Limb (tissue), 2 donors: ENCODE results near the gene FAM171A1.
A peak's percentile ranks its signal among the peaks of the same experiment; 100 is the strongest.

Experiments
- DNase-seq, 2 donors: peaks; one replicate each; pipeline ENCODE4 v3.0.0-alpha.2; 2016; ENCODE audit errors: extremely low spot score in 2 of 2

Gene FAM171A1

GRCh38 chr10:15374156-15374555 lies 3.1 kb upstream of the FAM171A1 start:
- DNase-seq, result no peak

GRCh38 chr10:15373199-15373598 lies 2.1 kb upstream of the FAM171A1 start:
- no peak for DNase-seq

GRCh38 chr10:15370212-15370855 lies 755 bp downstream of the FAM171A1 start:
- DNase-seq, result peak in 1 of 2 donors; percentile 70

GRCh38 chr10:15369256-15370211 lies 1.6 kb downstream of the FAM171A1 start:
- DNase-seq, result peak in 1 of 2 donors; percentile 65

- no peak for DNase-seq
These were observed 2.8 kb downstream of the FAM171A1 start for GRCh38 chr10:15368101-15368855.

- DNase-seq, result no peak
These were observed 3.6 kb downstream of the FAM171A1 start for GRCh38 chr10:15367296-15368085.

- no peak for DNase-seq
These were observed 5.4 kb downstream of the FAM171A1 start for GRCh38 chr10:15365692-15366091.

- no peak for DNase-seq
These were observed 7.1 kb downstream of the FAM171A1 start for GRCh38 chr10:15364001-15364400.

- DNase-seq, result no peak
These were observed 8.1 kb downstream of the FAM171A1 start for GRCh38 chr10:15363031-15363430.

- DNase-seq, result no peak
These were observed 10.0 kb downstream of the FAM171A1 start for GRCh38 chr10:15361131-15361530.

GRCh38 chr10:15360566-15360965 lies 10.5 kb downstream of the FAM171A1 start:
- no peak for DNase-seq

- no peak for DNase-seq
These were observed 17.5 kb downstream of the FAM171A1 start for GRCh38 chr10:15353471-15354017.

- DNase-seq, result no peak
These were observed 18.3 kb downstream of the FAM171A1 start for GRCh38 chr10:15352836-15353235.

GRCh38 chr10:15352201-15352600 lies 18.9 kb downstream of the FAM171A1 start:
- no peak for DNase-seq

- DNase-seq, result no peak
These were observed 19.8 kb downstream of the FAM171A1 start for GRCh38 chr10:15351099-15351820.

- no peak for DNase-seq
These were observed 22.0 kb downstream of the FAM171A1 start for GRCh38 chr10:15349112-15349511.

GRCh38 chr10:15348579-15348978 lies 22.5 kb downstream of the FAM171A1 start:
- DNase-seq, result peak in 1 of 2 donors; percentile 69

GRCh38 chr10:15347150-15347549 lies 23.9 kb downstream of the FAM171A1 start:
- DNase-seq, result no peak

- DNase-seq, result no peak
These were observed 24.5 kb downstream of the FAM171A1 start for GRCh38 chr10:15346440-15347141.
